Measurements from ENCODE around the gene AKAP7.
"Not testable (repeated sequence)": the region's sequence is repeated elsewhere in the genome, so short reads cannot be mapped to it uniquely, and the experiment has no call there.

The AKAP7 gene

GRCh38 chr6:131286469-131287040 is 151.3 kb downstream of the AKAP7 start:
- in situ Hi-C loops (cut with MboI; ENCODE audit: low sequenced_read_pairs) = no loop called here

GRCh38 chr6:131288214-131288613 is 152.9 kb downstream of the AKAP7 start:
- in situ Hi-C loops (cut with MboI; ENCODE audit: low sequenced_read_pairs) = no loop called here

GRCh38 chr6:131290955-131291354 is 155.7 kb downstream of the AKAP7 start:
- in situ Hi-C loops (cut with MboI; ENCODE audit: low sequenced_read_pairs) = no loop called here

- in situ Hi-C loops (cut with MboI; ENCODE audit: low sequenced_read_pairs) = no loop called here
These were observed 157.1 kb downstream of the AKAP7 start for GRCh38 chr6:131292145-131292938.

GRCh38 chr6:131293472-131293911 is 158.2 kb downstream of the AKAP7 start:
- in situ Hi-C loops (cut with MboI; ENCODE audit: low sequenced_read_pairs) = no loop called here

- in situ Hi-C loops (cut with MboI; ENCODE audit: low sequenced_read_pairs) = no loop called here
These were observed 159.8 kb downstream of the AKAP7 start for GRCh38 chr6:131295081-131295480.

GRCh38 chr6:131300826-131301225 is 165.6 kb downstream of the AKAP7 start:
- in situ Hi-C loops (cut with MboI; ENCODE audit: low sequenced_read_pairs) = not testable (repeated sequence)

GRCh38 chr6:131303338-131303930 is 168.2 kb downstream of the AKAP7 start:
- in situ Hi-C loops (cut with MboI; ENCODE audit: low sequenced_read_pairs) = no loop called here

GRCh38 chr6:131305037-131305850 is 170.0 kb downstream of the AKAP7 start:
- in situ Hi-C loops (cut with MboI; ENCODE audit: low sequenced_read_pairs) = no loop called here

- in situ Hi-C loops (cut with MboI; ENCODE audit: low sequenced_read_pairs) = no loop called here
These were observed 174.2 kb downstream of the AKAP7 start for GRCh38 chr6:131309437-131309836.

GRCh38 chr6:131314838-131315237 is 179.6 kb downstream of the AKAP7 start:
- in situ Hi-C loops (cut with MboI; ENCODE audit: low sequenced_read_pairs) = no loop called here

- in situ Hi-C loops (cut with MboI; ENCODE audit: low sequenced_read_pairs) = no loop called here
These were observed 181.4 kb downstream of the AKAP7 start for GRCh38 chr6:131316654-131317053.

- in situ Hi-C loops (cut with MboI; ENCODE audit: low sequenced_read_pairs) = no loop called here
These were observed 182.2 kb downstream of the AKAP7 start for GRCh38 chr6:131317516-131317915.

GRCh38 chr6:131321589-131321988 is 186.3 kb downstream of the AKAP7 start:
- in situ Hi-C loops (cut with MboI; ENCODE audit: low sequenced_read_pairs) = no loop called here

GRCh38 chr6:131322125-131322524 is 186.9 kb downstream of the AKAP7 start:
- in situ Hi-C loops (cut with MboI; ENCODE audit: low sequenced_read_pairs) = no loop called here

- in situ Hi-C loops (cut with MboI; ENCODE audit: low sequenced_read_pairs) = not testable (repeated sequence)
These were observed 190.4 kb downstream of the AKAP7 start for GRCh38 chr6:131325669-131326068.

GRCh38 chr6:131328727-131329126 is 193.5 kb downstream of the AKAP7 start:
- in situ Hi-C loops (cut with MboI; ENCODE audit: low sequenced_read_pairs) = not testable (repeated sequence)

GRCh38 chr6:131331151-131331550 is 195.9 kb downstream of the AKAP7 start:
- in situ Hi-C loops (cut with MboI; ENCODE audit: low sequenced_read_pairs) = no loop called here

- in situ Hi-C loops (cut with MboI; ENCODE audit: low sequenced_read_pairs) = no loop called here
These were observed 196.9 kb downstream of the AKAP7 start for GRCh38 chr6:131331873-131332781.

Data from hTERT RPE-1 (cell line).